RKO (cell line): ENCODE results near the gene DYTN.

Experiments
- DNase-seq: peaks from one replicate; pipeline ENCODE4 v3.0.0-alpha.2; 2016; ENCODE audit warnings: low spot score

DYTN gene

GRCh38 chr2:206700156-206700555 is 18.0 kb downstream of the DYTN start:
- no peak for DNase-seq

DNA sequence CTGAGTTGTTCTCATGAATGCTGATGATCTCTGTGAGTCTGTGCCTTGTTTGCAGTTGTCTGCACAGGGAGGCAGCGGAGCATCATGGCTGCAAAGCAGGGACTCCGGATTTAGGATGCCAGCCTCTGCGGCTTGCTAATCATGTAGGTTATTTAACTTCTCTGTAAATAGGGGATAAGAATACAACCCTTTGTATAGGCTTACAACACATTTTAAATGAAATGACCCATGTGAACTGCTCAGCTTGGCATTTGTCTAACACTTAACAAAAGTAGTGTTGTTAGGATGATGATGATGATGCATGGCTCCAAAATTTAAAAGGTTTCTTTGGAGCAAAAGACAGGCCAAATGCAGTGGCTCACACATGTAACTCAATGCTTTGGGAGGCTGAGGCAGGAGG is 19.4 kb downstream of the DYTN start:
- DNase-seq: no peak

DNA sequence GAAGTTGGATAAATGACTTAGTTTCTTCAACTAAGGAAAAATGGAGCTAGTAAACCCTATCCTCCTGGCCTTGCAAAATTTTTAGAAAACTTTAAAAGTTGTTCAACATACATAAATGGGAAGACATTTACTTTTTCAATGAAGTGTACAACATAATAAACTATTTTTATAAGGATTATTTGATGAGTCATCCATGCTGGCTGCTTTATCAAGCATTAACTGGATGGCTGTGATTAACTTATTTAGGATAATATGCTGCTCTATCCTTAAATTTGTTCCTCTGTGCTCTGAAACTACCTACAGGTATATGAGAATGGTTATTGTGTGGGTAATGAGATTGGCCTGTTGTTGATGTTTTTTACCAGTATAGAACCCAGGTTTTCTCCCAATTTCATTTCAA is 21.3 kb downstream of the DYTN start:
- no peak for DNase-seq

DNA sequence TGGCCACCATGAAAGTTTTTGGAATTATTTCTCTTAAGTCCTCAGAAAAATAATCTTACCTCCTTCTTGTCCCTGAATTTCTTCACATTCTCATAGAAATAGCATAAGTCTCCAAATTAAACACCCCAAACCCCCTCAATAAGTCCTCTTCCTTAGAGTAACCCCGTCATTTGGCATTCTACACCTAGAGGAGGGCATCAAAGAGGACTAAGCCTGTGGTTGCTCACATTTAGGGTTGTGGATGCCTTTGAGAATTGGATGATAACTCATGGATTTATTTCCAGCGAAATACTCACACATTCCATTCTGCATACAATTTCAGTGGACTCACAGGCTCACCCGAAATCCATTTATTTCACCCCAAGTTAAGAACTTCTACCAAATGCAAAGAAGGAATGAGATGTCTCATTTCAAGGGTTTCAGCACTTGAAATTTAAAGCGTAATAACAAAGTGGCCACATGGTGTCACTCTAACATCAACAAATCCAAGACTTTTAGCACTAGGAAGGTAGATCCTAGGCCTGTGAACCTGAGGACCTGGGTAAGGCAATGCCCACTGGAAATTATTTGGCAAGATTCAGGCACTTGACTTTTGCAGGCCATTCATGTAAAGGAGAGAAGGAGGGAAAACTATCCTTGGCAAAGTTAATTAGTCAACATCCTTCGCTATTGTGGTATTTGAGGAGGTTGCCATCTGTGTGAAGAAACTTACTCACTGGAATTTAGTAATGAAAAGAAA is 24.6 kb downstream of the DYTN start:
- DNase-seq: peak; percentile 72

- no peak for DNase-seq
Observed at GRCh38 chr2:206692971-206693370, 25.2 kb downstream of the DYTN start.

DNA sequence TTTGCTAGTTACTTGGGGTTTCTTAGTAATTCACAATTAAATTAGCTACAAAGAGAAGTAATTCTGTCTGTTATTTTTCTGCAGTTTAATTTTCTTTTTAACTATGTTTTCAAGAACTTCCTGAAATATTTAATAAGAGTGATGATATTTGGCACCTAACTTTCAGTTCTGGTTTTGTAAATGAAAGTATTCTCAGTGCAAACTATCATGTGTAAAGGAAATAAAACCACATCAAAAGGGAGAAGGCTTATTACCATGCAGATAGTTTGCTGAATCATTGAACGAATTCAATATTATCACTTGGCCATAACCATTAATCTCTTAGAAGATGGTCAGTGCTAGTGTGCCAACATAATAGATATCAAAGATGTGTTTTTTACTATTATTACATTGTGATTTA is 29.2 kb downstream of the DYTN start:
- DNase-seq: no peak

DNA sequence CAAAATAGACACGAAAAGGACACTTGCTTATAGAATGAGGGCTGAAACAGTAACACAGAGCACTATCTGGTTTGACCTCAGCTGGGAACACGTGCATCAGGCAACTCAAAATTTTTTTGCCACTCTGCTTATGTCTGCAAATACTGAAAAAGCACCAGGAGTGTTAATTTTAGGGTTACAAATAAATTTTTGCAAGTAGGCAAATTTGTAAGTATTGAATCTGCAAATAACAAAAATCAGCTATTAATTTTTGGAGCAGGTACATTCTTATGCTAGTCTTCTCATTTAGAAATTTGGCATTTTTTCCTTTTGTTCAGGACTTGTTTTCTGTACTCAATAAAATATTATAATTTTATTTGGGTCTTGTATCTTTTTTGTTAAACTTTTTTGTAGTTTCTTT is 29.7 kb downstream of the DYTN start:
- no peak for DNase-seq

- DNase-seq: no peak
Observed at GRCh38 chr2:206683546-206683945, 34.6 kb downstream of the DYTN start.

DNA sequence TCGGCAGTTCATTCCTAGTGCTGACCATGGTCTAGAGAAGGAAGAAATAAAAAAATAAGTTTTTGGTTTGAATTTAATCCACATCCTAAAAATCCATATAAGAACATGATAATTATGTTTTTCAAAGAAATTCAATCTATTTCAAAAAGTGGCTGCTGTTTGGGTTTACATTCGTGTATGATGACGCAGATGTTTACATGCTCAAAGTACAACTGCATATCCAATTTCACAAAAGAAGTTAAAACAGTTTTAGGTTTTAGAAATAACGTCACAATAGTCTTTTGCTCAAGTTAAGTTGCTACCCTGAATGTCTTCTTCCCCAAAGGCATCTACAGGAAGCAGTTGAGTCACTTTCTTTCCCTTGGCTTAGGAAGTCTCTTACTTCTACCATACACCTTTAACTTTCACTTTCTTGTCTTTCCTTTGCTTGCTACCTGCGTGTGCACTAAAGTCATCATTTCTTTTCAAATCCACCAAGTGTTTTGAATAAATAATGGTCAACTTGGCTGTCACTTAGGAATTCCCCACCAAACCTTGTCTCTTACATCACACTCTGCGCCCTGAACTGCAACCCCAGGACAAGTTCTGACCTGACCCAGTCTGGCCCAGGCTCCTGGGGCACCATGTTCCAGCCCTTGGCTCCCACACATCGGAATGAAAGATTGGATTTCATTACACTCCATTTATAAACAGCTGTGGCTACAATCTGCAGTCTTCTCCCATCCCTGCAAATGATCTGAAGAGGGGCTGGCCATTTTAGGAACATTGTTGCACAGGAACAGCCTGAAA is 47.5 kb downstream of the DYTN start:
- no peak for DNase-seq

- no peak for DNase-seq
Observed at GRCh38 chr2:206665251-206665650, 52.9 kb downstream of the DYTN start.

DNA sequence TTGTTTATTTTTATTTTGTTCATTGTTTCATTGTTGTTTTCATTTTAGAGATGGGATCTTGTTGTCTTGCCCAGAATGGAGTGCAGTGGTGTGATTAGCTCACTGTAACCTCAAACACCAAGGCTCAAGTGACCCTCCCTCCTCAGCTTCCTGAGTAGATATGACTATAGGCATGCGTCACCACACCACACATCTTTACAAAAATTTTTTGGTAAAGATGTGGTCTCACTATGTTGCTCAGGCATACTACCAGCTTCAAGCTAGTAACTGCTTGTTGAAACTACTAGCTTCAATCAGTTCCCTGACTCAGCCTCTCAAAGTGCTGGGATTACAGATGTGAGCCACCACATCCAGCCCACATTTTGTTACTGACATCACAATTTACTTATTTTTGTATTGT is 61.1 kb downstream of the DYTN start:
- peak; percentile 9 for DNase-seq

- DNase-seq: peak; percentile 1
Observed at GRCh38 chr2:206647985-206648384, 70.2 kb downstream of the DYTN start.

DNA sequence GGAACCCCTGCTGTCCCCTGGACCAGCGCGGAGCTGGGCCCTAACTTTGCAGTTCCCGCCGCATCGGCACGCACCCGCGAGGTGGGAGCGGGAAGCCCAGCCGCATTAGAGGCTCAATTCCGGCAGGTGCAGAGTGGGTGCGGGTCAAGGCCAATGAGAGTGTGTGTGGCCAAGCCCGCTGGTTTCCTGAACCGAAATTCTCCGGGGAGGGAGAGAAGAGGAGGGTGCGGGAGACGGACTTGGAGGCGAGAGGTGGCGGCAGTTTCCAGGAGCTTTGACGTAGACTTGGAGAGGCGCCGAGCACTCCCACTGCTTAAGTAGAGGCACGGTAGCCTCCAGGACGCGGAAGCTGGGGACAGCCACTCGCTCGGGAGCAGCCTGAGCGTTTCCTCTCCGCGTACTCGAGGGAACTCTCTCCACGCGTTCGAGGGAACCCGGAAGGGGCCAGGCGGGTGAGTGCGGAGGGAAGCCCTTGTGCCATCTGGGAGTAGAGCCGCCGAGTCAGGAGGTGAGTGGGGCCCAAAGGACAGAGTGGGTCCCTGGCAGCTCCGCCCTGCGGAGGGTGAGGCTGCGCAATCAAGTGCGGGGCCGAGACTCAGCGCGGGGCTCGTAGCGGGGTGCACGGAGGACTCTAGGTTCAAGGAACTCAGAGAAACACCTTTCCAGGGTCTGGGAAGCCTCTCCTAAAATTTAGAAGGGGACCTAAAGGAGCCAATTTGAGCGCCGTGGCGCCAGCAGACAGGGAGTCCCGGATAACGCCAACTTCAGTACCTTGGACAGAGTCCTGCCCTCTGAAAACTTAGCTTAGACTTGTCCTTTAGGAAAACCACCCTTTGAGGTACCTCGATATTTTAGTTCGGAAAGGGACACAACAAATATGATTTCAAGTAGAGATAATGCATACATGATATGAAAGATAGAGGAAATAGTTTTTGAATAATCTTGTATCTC is 75.8 kb downstream of the DYTN start, which contains the start of gene FAM237A:
Gene FAM237A, plus strand, starts transcription at position 413 of the 951 bp plus-strand sequence. CDS start 1,750 bp downstream, outside the sequence.
- DNase-seq: peak; percentile 16

DNA sequence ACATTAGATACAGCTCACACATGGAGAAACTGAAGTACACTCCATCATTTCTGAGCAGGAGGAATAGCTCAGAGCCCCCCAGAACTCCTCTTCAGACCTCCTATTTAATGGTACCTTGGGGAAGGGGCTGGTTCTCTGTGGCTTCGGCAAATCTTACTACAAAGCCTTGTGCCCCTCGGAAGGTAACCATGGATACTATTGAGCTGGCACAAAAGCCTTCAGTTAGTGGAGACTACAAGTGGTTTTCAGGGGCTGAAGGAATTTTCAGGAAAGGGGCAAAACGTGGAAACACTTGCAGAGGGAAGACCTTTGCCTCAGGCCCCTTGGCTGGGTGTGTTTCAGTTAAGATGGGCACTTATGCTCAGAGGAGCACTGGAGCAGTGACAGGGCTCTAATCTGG is 77.0 kb downstream of the DYTN start:
- DNase-seq: no peak

DNA sequence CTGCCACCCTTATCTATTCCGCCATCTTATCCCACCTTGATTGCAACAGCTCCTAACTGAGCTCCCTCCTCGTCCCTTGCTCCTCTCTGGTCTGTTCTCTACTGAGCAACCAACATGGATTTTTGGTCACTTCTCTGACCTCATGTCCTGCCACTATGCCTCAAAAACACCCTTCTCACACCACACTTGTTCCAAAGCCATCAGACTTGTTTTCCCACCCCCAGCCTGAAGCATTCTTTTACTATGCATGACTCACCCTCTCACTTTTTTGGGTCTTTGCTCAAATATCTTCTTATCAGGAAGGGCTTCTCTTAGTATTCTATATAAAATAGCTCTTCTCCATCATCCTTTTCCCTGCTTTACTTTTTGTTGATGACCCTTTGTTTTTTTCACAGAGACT is 78.6 kb downstream of the DYTN start:
- no peak for DNase-seq

DNA sequence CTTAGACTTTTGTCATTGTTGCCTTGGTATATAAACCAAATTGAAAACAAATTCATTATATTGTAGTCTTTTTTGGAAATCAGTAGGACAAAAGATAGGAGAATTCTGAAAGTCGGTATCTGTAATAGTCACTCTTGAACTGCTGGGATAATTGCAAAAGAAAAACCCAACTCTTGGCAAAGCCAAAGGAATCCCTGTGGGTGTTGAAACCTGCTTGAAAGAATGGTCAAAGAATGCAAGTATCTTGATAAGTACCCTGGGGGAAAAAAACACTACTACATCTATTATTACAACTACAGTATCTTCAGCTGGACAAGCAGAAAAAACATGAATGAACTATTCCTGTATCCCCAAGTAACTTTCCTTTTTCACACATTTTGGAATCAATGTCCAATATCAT is 83.2 kb downstream of the DYTN start:
- DNase-seq: no peak

DNA sequence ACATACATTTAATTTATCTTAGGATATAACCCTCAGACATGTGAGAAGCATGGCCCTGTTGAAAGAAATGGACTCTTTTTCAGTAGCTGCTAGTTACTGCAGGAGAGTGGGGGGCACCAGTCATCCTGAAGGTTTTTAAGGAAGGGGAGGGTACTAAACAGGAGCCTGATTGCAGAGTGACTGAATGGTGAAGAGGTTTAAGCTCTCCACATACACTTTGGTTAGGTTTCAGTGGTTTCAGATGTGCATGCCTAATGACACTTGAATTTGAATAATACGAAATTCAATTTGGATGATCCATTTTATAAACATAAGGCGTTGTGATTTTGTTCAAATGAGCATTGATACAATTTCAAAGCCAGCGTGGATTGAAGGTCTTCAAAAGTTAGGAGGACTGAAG is 86.9 kb downstream of the DYTN start:
- DNase-seq: no peak

- no peak for DNase-seq
Observed at GRCh38 chr2:206627632-206628031, 90.6 kb downstream of the DYTN start.

GRCh38 chr2:206626108-206626507 is 92.1 kb downstream of the DYTN start:
- DNase-seq: no peak

DNA sequence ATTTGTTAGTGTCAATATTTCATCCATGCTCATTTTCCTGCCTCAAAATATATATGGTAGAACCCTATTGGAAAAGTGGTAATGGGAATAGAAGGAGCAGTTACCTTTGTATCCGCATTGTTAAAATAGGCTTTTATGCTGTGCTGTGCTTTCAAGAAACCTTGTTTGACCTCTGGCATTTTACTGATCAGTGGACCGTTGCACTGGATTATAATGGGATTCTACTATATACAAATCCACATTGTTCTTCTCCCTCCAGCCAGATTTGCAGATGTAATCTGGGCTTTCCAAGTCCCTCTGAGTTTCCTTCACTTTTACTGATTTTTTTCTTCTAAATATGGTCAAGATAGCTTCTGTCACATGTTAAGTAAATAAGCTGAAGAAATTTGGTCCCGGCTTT is 99.2 kb downstream of the DYTN start:
- DNase-seq: no peak

DNA sequence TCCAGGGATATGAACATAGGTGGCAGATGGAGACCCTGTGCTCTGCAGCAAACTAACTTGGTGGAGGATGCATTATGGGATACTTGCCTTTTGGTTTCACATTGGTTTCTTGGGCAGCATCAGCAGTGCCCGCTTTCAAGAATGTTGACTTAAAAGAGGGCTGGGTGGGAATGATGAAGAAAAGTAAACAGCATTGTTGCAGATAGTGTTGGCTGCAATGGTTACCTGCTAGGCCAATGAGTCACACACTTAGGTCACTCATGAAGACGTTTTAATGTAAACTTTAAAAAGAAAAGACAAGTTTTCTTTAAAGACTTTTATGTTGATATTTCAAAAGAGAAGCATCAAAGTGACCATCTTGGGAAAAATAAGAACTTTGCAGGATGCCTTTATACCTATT is 102.0 kb downstream of the DYTN start:
- DNase-seq: no peak

DNA sequence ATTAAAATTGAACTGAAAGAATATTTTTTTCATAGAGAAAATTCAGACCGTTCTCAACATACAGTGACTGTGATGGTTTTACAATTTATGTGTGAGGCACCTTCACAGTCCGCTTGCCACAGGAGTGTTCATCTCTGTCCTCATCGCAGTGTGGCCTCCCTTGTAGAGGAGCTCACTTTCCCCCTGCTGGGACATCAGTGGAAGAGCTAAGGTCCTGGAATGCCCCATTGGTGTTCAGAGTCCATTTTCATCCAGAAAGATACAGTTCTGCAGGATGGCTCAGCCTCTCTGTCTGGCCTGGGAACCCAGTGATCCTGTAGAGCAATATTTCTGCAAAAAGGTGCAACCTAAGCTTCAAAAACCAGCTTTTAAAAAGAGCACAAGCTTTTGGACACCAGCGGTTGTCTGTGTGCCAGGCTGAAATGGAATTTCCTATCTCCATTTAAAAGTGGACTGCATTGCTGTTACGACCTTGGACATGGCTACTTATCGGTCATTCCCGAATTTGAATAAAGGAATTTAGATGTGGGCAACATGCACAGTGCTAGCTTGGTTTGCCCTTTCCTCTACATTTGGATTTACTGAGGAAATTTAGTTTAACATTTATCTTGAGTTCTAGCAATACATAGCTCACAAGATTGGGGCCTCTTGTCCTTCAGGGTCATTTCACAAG is 102.6 kb downstream of the DYTN start:
- no peak for DNase-seq
